HG02840 (cell line): ENCODE results near the gene SLC7A10.

ENCODE experiments used
- ATAC-seq: cut with Tn5 transposase; IDR thresholded peaks from one replicate; pipeline ENCODE4 v1.9.1; 2021; ENCODE audit warnings: mild to moderate bottlenecking, moderate library complexity, moderate number of reproducible peaks; ENCODE audit not compliant: unreplicated experiment, low FRiP score

Gene SLC7A10

GRCh38 chr19:33225458-33225926 is at the start of gene SLC7A10:
SLC7A10 (minus strand) TSS chr19:33225850; CDS start chr19:33225703, 147 bp downstream.
- no peak for ATAC-seq

GRCh38 chr19:33274663-33275558 is 49.3 kb upstream of the SLC7A10 start:
- ATAC-seq, result no peak

GRCh38 chr19:33273881-33274662 is 48.4 kb upstream of the SLC7A10 start:
- ATAC-seq, result no peak

- no peak for ATAC-seq
These were observed 47.6 kb upstream of the SLC7A10 start for GRCh38 chr19:33273065-33273736.

- ATAC-seq, result no peak
These were observed 45.8 kb upstream of the SLC7A10 start for GRCh38 chr19:33271246-33272021.

GRCh38 chr19:33270769-33271168 is 45.1 kb upstream of the SLC7A10 start:
- no peak for ATAC-seq

- no peak for ATAC-seq
These were observed 43.4 kb upstream of the SLC7A10 start for GRCh38 chr19:33269016-33269415.

- no peak for ATAC-seq
These were observed 42.7 kb upstream of the SLC7A10 start for GRCh38 chr19:33268162-33268991.

- no peak for ATAC-seq
These were observed 42.1 kb upstream of the SLC7A10 start for GRCh38 chr19:33267706-33268105.

GRCh38 chr19:33266974-33267484 is 41.4 kb upstream of the SLC7A10 start:
- ATAC-seq, result no peak

GRCh38 chr19:33264881-33265445 is 39.3 kb upstream of the SLC7A10 start:
- no peak for ATAC-seq

- ATAC-seq, result no peak
These were observed 37.8 kb upstream of the SLC7A10 start for GRCh38 chr19:33263325-33264023.

GRCh38 chr19:33261511-33262189 is 36.0 kb upstream of the SLC7A10 start:
- ATAC-seq, result no peak

- ATAC-seq, result no peak
These were observed 35.2 kb upstream of the SLC7A10 start for GRCh38 chr19:33260628-33261418.

GRCh38 chr19:33259539-33259938 is 33.9 kb upstream of the SLC7A10 start:
- ATAC-seq, result no peak

- no peak for ATAC-seq
These were observed 32.2 kb upstream of the SLC7A10 start for GRCh38 chr19:33257828-33258227.

- no peak for ATAC-seq
These were observed 30.6 kb upstream of the SLC7A10 start for GRCh38 chr19:33256261-33256660.
